Activated CD4-positive, alpha-beta T cell treated with anti-CD3 and anti-CD28 coated beads for 36 hours (primary cell): Measurements from ENCODE around the gene RGCC. TPM values are rescaled to one million over a fixed set of nuclear protein-coding genes. Genes with fewer than 3 reads are reported as not detected.
"Not testable (repeated sequence)": the region's sequence is repeated elsewhere in the genome, so short reads cannot be mapped to it uniquely, and the experiment has no call there.

Experiments
- ATAC-seq: fragments of 200-7000 bp; cut with Tn5 transposase; one replicate; pipeline ENCODE4 v1.10.0; 2021; ENCODE audit warnings: mild to moderate bottlenecking, moderate library complexity
- CTCF ChIA-PET: fragments of 350-600 bp; sonication (Branson Sonifier 250); formaldehyde crosslinking; loops from one replicate; lab custom pipeline; 2021; ENCODE audit warnings: antibody characterized with exemption; lab: Charles Lee
- POLR2A ChIA-PET: fragments of 350-600 bp; sonication (Branson Sonifier 250); formaldehyde crosslinking; loops from one replicate; lab custom pipeline; 2021; ENCODE audit warnings: antibody characterized with exemption, inconsistent platforms; lab: Charles Lee
- DNase-seq: peaks from one replicate; pipeline ENCODE4 v3.0.0-alpha.2; 2020
- H3K27ac Mint-ChIP-seq: one replicate; pipeline ENCODE4 v1.8.0; 2021; ENCODE audit warnings: mixed read lengths
- H3K27me3 Mint-ChIP-seq: one replicate; pipeline ENCODE4 v1.8.0; 2021; ENCODE audit warnings: mixed read lengths
- H3K36me3 Mint-ChIP-seq: one replicate; pipeline ENCODE4 v1.8.0; 2021; ENCODE audit warnings: low read depth, mixed read lengths
- H3K4me1 Mint-ChIP-seq: one replicate; pipeline ENCODE4 v1.8.0; 2021; ENCODE audit warnings: mixed read lengths
- H3K4me3 Mint-ChIP-seq: one replicate; pipeline ENCODE4 v1.8.0; 2021; ENCODE audit warnings: mild to moderate bottlenecking, moderate library complexity, mixed read lengths
- H3K9me3 Mint-ChIP-seq: one replicate; pipeline ENCODE4 v1.8.0; 2021; ENCODE audit warnings: low read depth, mixed read lengths
- intact Hi-C, 2 experiments: fragments of 100-400 bp; cut with DNase I in 1 of 2; cut with micrococcal nuclease in 1 of 2; formaldehyde crosslinking; loops; one replicate each; pipeline versions ENCODE4 v1.14.2 to v1.15.1; 2022 to 2024; cut with DNase I, micrococcal nuclease
- total RNA-seq, 2 experiments: library from RNA; stranded (reverse); gene quantifications; one replicate each; pipeline ENCODE4 v1.2.3, GENCODE V29; 2021

RGCC gene
- total RNA-seq, 2 experiments from 2014 or later, result 134 to 146 TPM

- H3K9me3 Mint-ChIP-seq, result no peaks in the 10 kb centered on the region
- no peak overlapping the region for H3K27ac Mint-ChIP-seq
- CTCF ChIA-PET, result interaction anchor here (0.7 kb wide), 1 partner anchor 144 kb away, joined by 3 read pairs; no protein-coding TSS in a partner anchor
- no peaks in the 10 kb centered on the region for H3K36me3 Mint-ChIP-seq
- H3K4me1 Mint-ChIP-seq, result no peaks in the 10 kb centered on the region
- no peaks in the 10 kb centered on the region for H3K27me3 Mint-ChIP-seq
- POLR2A ChIA-PET, result interaction anchor here (0.6 kb wide), 1 partner anchor 420 kb away, joined by 3 read pairs; no protein-coding TSS in a partner anchor
- intact Hi-C loops, result no loop called here
- DNase-seq (no peak), ATAC-seq (no peak)
- H3K4me3 Mint-ChIP-seq, result no peak overlapping the region
Measured at GRCh38 chr13:41420146-41420545, 37.2 kb upstream of the RGCC start.

DNA sequence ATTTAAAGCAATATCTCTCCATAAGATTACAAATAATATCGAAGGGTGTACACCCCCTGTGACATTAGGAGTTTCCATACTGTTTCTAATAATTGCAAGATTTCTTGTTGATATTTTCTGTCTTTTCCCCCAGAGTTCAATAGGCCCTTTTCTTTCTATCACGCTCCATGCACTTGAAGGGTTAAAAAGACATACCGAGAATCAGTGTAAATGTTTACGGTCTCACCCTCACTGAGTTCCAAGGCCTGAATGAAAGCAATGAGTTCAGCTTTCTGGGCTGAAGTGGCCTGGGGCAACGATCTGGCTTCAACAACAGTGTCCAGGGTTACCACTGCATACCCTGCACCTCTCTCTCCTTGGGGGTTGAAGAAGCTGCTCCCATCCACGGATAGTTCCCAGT lies 36.0 kb upstream of the RGCC start:
- H3K27me3 Mint-ChIP-seq, CTCF ChIA-PET, H3K27ac Mint-ChIP-seq, DNase-seq, H3K36me3 Mint-ChIP-seq, ATAC-seq, intact Hi-C loops, H3K4me3 Mint-ChIP-seq, H3K4me1 Mint-ChIP-seq, POLR2A ChIA-PET, H3K9me3 Mint-ChIP-seq: not testable (repeated sequence)

GRCh38 chr13:41421983-41422382 lies 35.4 kb upstream of the RGCC start:
- H3K9me3 Mint-ChIP-seq, H3K4me1 Mint-ChIP-seq, CTCF ChIA-PET, H3K27ac Mint-ChIP-seq, intact Hi-C loops, H3K36me3 Mint-ChIP-seq, DNase-seq, ATAC-seq, POLR2A ChIA-PET, H3K27me3 Mint-ChIP-seq, H3K4me3 Mint-ChIP-seq: not testable (repeated sequence)

DNA sequence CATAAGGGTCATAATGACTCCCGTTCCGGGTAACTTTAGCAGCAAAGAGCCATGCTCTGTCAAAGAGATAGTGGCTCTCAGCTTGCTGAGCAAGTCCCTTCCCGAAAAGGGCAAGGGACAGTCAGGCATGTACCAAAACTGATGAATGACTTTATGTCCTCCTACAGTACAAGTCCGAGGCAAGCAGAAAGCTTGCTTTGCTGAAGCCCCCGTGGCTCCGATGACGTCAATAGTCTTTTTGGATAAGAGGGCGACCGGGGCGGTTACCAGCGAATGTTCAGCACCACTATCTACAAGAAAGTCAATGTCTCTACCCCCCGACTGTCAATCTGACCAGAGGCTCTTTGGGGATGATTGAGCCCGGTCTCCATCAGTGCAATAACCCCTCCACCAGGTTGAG lies 34.1 kb upstream of the RGCC start:
- CTCF ChIA-PET, result interaction anchor here (0.7 kb wide), 1 partner anchor 421 kb away, joined by 4 read pairs; no protein-coding TSS in a partner anchor
- POLR2A ChIA-PET, H3K4me3 Mint-ChIP-seq, H3K27ac Mint-ChIP-seq, H3K4me1 Mint-ChIP-seq, H3K36me3 Mint-ChIP-seq, H3K9me3 Mint-ChIP-seq, intact Hi-C loops, ATAC-seq, H3K27me3 Mint-ChIP-seq: not testable (repeated sequence)
- peak; percentile 14 for DNase-seq

GRCh38 chr13:41424675-41425074 lies 32.7 kb upstream of the RGCC start:
- intact Hi-C loops, result loop anchor here (2.0 to 5.0 kb wide), 2 partner anchors 22 to 228 kb away; no protein-coding TSS in a partner anchor
- H3K27me3 Mint-ChIP-seq, CTCF ChIA-PET, H3K4me1 Mint-ChIP-seq, DNase-seq, ATAC-seq, POLR2A ChIA-PET, H3K27ac Mint-ChIP-seq, H3K9me3 Mint-ChIP-seq, H3K4me3 Mint-ChIP-seq, H3K36me3 Mint-ChIP-seq: not testable (repeated sequence)

GRCh38 chr13:41426047-41426446 lies 31.3 kb upstream of the RGCC start:
- DNase-seq (peak; percentile 44), ATAC-seq (peak; percentile 50)
- Mint-ChIP-seq H3K9me3 (no peaks in the 10 kb centered on the region), H3K27me3 (peaks cover 3% of the 10 kb centered on the region), H3K4me3 (no peak overlapping the region), H3K36me3 (no peaks in the 10 kb centered on the region), H3K27ac (no peak overlapping the region), H3K4me1 (peaks cover 6% of the 10 kb centered on the region)
- intact Hi-C loops, result loop anchor here in 1 of 2 experiments (5.0 kb wide), 1 partner anchor 226 kb away; no protein-coding TSS in a partner anchor
- ChIA-PET POLR2A (no interaction called here), CTCF (no interaction called here)

DNA sequence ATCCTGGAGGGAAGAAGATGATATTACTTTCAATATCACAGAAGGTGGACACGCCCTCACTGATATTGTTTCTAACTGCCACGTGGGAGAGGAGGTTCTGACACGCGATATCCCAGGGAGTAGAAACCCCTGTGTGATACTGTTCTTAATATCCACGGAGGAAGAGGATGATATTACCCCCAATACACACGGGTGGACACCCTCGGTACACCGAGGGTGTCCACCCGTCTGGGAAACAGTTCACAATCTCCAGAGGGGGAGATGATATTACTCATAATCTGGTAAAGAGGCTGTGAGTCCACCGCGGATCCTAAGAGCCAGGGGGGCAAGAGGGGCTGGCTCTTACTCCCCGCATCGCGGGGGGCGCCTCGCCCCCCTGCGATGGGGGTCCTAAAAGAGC lies 29.7 kb upstream of the RGCC start:
- no peak overlapping the region for H3K27ac Mint-ChIP-seq
- peak overlapping the region; percentile 25 for H3K4me3 Mint-ChIP-seq
- ChIA-PET POLR2A (no interaction called here), CTCF (no interaction called here)
- H3K36me3 Mint-ChIP-seq, result no peaks in the 10 kb centered on the region
- peaks cover 3% of the 10 kb centered on the region for H3K27me3 Mint-ChIP-seq
- intact Hi-C loops, result loop anchor here in 1 of 2 experiments (5.0 kb wide), 1 partner anchor 225 kb away; no protein-coding TSS in a partner anchor
- peaks cover 6% of the 10 kb centered on the region for H3K4me1 Mint-ChIP-seq
- peak; percentile 42 for ATAC-seq
- H3K9me3 Mint-ChIP-seq, result no peaks in the 10 kb centered on the region
- no peak for DNase-seq

- ChIA-PET CTCF (interaction anchor here (1.0 kb wide), 1 partner anchor 32 kb away, joined by 7 read pairs; no protein-coding TSS in a partner anchor), POLR2A (no interaction called here)
- Mint-ChIP-seq H3K27ac (no peak overlapping the region), H3K9me3 (no peaks in the 10 kb centered on the region), H3K4me1 (peaks cover 6% of the 10 kb centered on the region), H3K4me3 (no peak overlapping the region), H3K27me3 (peaks cover 3% of the 10 kb centered on the region), H3K36me3 (no peaks in the 10 kb centered on the region)
- ATAC-seq, result peak; percentile 75
- DNase-seq, result peak; percentile 65
- intact Hi-C loops, result loop anchor here in 1 of 2 experiments (5.0 kb wide), 1 partner anchor 224 kb away; no protein-coding TSS in a partner anchor
Measured at GRCh38 chr13:41428155-41428554, 29.2 kb upstream of the RGCC start.

GRCh38 chr13:41434030-41434429 lies 23.3 kb upstream of the RGCC start:
- H3K36me3 Mint-ChIP-seq, DNase-seq, H3K27ac Mint-ChIP-seq, ATAC-seq, H3K9me3 Mint-ChIP-seq, H3K4me3 Mint-ChIP-seq, H3K27me3 Mint-ChIP-seq, CTCF ChIA-PET, H3K4me1 Mint-ChIP-seq, intact Hi-C loops: not testable (repeated sequence)
- POLR2A ChIA-PET, result interaction anchor here (0.7 kb wide), 1 partner anchor 23 kb away, joined by 5 read pairs; no protein-coding TSS in a partner anchor

DNA sequence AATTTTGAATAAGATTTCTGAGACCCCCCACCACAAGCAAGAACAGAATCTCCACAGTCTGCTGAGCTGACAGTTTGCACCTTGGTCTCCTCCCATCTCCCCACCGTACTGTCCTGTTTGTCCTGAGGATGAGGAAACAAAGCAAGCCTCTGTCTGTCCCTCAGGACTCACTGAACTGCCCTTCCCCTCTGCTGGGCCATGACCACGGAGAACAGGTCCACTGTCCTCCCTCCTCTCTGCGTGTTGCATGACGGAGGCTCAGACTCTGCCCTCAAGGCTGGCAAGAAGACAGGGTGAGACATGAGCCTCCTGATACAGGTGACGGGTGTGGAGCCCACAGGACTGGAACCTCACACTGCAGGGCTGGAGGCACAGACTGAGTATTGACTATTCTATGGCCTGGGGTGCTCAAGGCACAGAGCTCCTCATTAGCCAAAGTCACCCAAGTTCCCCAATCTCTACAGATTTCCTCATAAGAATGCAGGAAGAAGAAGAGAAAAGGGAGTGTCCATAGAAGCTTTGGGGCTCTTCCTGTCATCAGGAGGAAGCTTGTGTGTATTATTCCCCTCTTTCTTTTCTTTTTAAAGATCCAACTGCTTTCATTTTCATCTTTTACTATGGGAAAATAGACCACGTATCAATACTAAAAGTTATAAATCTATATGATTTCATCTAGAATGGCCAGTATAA lies 22.4 kb upstream of the RGCC start:
- Mint-ChIP-seq H3K4me1 (no peaks in the 10 kb centered on the region), H3K36me3 (no peaks in the 10 kb centered on the region), H3K9me3 (no peaks in the 10 kb centered on the region), H3K4me3 (no peak overlapping the region), H3K27ac (no peak overlapping the region), H3K27me3 (no peaks in the 10 kb centered on the region)
- ATAC-seq (no peak), DNase-seq (no peak)
- ChIA-PET CTCF (no interaction called here), POLR2A (no interaction called here)
- intact Hi-C loops, result no loop called here

DNA sequence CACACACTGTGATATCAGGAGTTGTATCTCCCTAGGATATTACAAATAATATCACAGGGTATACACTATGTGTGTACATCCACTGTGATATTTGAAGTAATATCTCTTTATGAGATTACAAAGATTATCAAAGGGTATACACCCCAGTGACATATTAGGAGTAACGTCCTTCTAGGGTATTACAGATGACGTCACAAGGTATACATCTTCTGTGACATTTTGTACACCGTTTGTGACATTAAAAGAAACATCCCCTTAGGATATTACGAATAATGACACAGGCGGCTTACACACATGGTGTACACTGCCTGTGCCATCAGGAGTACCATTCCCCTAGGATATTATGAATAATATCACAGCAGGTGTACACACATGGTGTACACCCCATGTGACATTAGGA lies 13.4 kb upstream of the RGCC start:
- H3K36me3 Mint-ChIP-seq, result no peaks in the 10 kb centered on the region
- no peak overlapping the region for H3K27ac Mint-ChIP-seq
- H3K9me3 Mint-ChIP-seq, result peaks cover 4% of the 10 kb centered on the region
- ATAC-seq, result no peak
- no peak overlapping the region for H3K4me3 Mint-ChIP-seq
- intact Hi-C loops, result no loop called here
- ChIA-PET POLR2A (no interaction called here), CTCF (no interaction called here)
- no peak for DNase-seq
- no peaks in the 10 kb centered on the region for H3K27me3 Mint-ChIP-seq
- H3K4me1 Mint-ChIP-seq, result no peaks in the 10 kb centered on the region

DNA sequence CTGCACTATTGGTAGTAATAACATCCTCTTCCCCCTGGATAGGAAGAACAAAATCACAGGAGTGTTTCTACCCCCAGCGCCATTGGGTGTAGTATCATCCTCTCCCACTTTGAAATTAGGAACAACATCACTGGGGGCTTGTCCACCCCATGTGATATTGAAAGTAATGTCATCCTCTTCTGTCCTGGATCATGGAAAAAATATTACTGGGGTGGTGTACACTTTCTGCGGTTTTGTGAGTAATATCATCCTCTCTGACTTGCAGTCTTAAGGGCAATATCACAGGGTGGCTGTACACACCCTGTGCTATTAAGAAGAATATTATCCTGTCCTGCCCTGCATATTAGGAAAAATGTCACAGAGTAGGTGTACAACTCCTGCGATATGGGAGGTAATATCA lies 4.9 kb upstream of the RGCC start:
- peaks cover 12% of the 10 kb centered on the region for H3K4me1 Mint-ChIP-seq
- peaks cover 18% of the 10 kb centered on the region for H3K9me3 Mint-ChIP-seq
- POLR2A ChIA-PET, result interaction anchor here (0.6 kb wide), 1 partner anchor 16 kb away, joined by 11 read pairs; no protein-coding TSS in a partner anchor
- H3K27ac Mint-ChIP-seq, result no peak overlapping the region
- no peak for DNase-seq
- no peak overlapping the region for H3K4me3 Mint-ChIP-seq
- peak; percentile 23 for ATAC-seq
- CTCF ChIA-PET, result no interaction called here
- H3K36me3 Mint-ChIP-seq, result no peaks in the 10 kb centered on the region
- intact Hi-C loops, result no loop called here
- no peaks in the 10 kb centered on the region for H3K27me3 Mint-ChIP-seq
